ENCODE data around the gene RAET1L.

- TF ChIP-seq CTCF (IDR thresholded peaks at IDR 0.05) (no peak), POLR2A (IDR thresholded peaks at IDR 0.05) (no peak)
These were observed 25.7 kb downstream of the RAET1L start for GRCh38 chr6:149999636-150000035.
